Mesendoderm (in vitro differentiated cells): Measurements from ENCODE around the gene ANKRD18B. TPM values are rescaled to one million over a fixed set of nuclear protein-coding genes. Genes with fewer than 3 reads are reported as not detected.

Source experiments
- small RNA-seq: library from polyadenylated mRNA; stranded (forward); fragments of <200 nt; extraction: miRNeasy Mini kit (QIAGEN cat#:217004); gene quantifications from one replicate; pipeline ENCODE3, GENCODE V24; 2013; ENCODE audit not compliant: insufficient read depth

ANKRD18B gene

Small RNAs within 50 kb of the gene (small RNA-seq; reads per million reads assigned to genes)
- gene AL139008.1, result not detected
- not detected for gene PRSS3P4
